ENCODE measurements around the gene TSKU.

TSKU gene

GRCh38 chr11:76753950-76754349 lies 29.2 kb upstream of the TSKU start:
- H3K27ac ChIP-seq (ENCODE audit: low read length), result no peak overlapping the region
- no peak overlapping the region for H3K9ac ChIP-seq (ENCODE audit: low read depth, low read length)
- peaks cover 2% of the 10 kb centered on the region; the same call in 1 of the 2 replicates for H3K4me1 ChIP-seq (ENCODE audit: insufficient read depth, low read length)
- H3K4me3 ChIP-seq (ENCODE audit: low read length), result no peak overlapping the region
- no peaks in the 10 kb centered on the region for H3K36me3 ChIP-seq (ENCODE audit: insufficient read depth, low read depth, low read length)
- no peaks in the 10 kb centered on the region for H3K9me3 ChIP-seq (ENCODE audit: insufficient read depth, low read depth, low read length)
- H3K27me3 ChIP-seq (ENCODE audit: insufficient read depth, low read length), result peaks cover 5% of the 10 kb centered on the region; the same call in 1 of the 2 replicates

- Histone ChIP-seq H3K36me3 (ENCODE audit: insufficient read depth, low read depth, low read length) (no peaks in the 10 kb centered on the region), H3K27me3 (ENCODE audit: insufficient read depth, low read length) (peaks cover 5% of the 10 kb centered on the region; the same call in 1 of the 2 replicates), H3K9ac (ENCODE audit: low read depth, low read length) (no peak overlapping the region), H3K4me3 (ENCODE audit: low read length) (no peak overlapping the region), H3K27ac (ENCODE audit: low read length) (no peak overlapping the region), H3K9me3 (ENCODE audit: insufficient read depth, low read depth, low read length) (no peaks in the 10 kb centered on the region), H3K4me1 (ENCODE audit: insufficient read depth, low read length) (peaks cover 12% of the 10 kb centered on the region)
Measured at GRCh38 chr11:76756341-76756741, 26.8 kb upstream of the TSKU start.

GRCh38 chr11:76758311-76758710 lies 24.8 kb upstream of the TSKU start:
- Histone ChIP-seq H3K36me3 (ENCODE audit: insufficient read depth, low read depth, low read length) (no peaks in the 10 kb centered on the region), H3K9ac (ENCODE audit: low read depth, low read length) (no peak overlapping the region), H3K27ac (ENCODE audit: low read length) (no peak overlapping the region)

GRCh38 chr11:76759092-76759491 lies 24.1 kb upstream of the TSKU start:
- H3K9ac ChIP-seq (ENCODE audit: low read depth, low read length), result no peak overlapping the region
- peaks cover 12% of the 10 kb centered on the region for H3K4me1 ChIP-seq (ENCODE audit: insufficient read depth, low read length)
- H3K27ac ChIP-seq (ENCODE audit: low read length), result no peak overlapping the region
- H3K27me3 ChIP-seq (ENCODE audit: insufficient read depth, low read length), result peaks cover 5% of the 10 kb centered on the region; the same call in 1 of the 2 replicates
- H3K36me3 ChIP-seq (ENCODE audit: insufficient read depth, low read depth, low read length), result no peaks in the 10 kb centered on the region
- H3K4me3 ChIP-seq (ENCODE audit: low read length), result 0 out of 2 replicates have a peak overlapping the region, but pooled peaks have one; percentile 7
- H3K9me3 ChIP-seq (ENCODE audit: insufficient read depth, low read depth, low read length), result no peaks in the 10 kb centered on the region

More at GRCh38 chr11:76758311-76758710, 24.8 kb upstream of the TSKU start:
- peaks cover 5% of the 10 kb centered on the region; the same call in 1 of the 2 replicates for H3K27me3 ChIP-seq (ENCODE audit: insufficient read depth, low read length)
- no peak overlapping the region for H3K4me3 ChIP-seq (ENCODE audit: low read length)
- peaks cover 12% of the 10 kb centered on the region for H3K4me1 ChIP-seq (ENCODE audit: insufficient read depth, low read length)
- no peaks in the 10 kb centered on the region for H3K9me3 ChIP-seq (ENCODE audit: insufficient read depth, low read depth, low read length)

DNA sequence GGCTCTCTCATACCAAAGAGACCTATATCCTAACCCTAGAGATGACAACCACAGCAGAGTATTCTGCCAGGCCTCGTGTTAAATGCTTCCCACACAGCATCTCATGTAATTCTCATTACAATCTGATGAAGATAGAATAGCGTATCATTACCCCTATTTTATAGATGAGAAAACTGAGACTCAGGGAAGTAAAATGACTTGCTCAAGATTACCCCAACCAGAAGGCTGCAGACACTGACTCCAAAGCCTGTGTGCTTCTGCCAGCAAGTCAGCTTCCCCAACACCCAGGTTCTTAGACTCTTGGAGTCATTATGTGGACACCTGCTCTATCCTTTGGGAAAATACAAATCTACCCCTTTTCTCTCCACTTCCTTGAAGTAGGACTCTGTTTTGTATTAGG lies 23.6 kb upstream of the TSKU start:
- Histone ChIP-seq H3K9me3 (ENCODE audit: insufficient read depth, low read depth, low read length) (no peaks in the 10 kb centered on the region), H3K4me1 (ENCODE audit: insufficient read depth, low read length) (peaks cover 12% of the 10 kb centered on the region), H3K4me3 (ENCODE audit: low read length) (no peak overlapping the region), H3K27me3 (ENCODE audit: insufficient read depth, low read length) (peaks cover 5% of the 10 kb centered on the region; the same call in 1 of the 2 replicates), H3K9ac (ENCODE audit: low read depth, low read length) (no peak overlapping the region), H3K36me3 (ENCODE audit: insufficient read depth, low read depth, low read length) (no peaks in the 10 kb centered on the region), H3K27ac (ENCODE audit: low read length) (no peak overlapping the region)

GRCh38 chr11:76760236-76760635 lies 22.9 kb upstream of the TSKU start:
- Histone ChIP-seq H3K9ac (ENCODE audit: low read depth, low read length) (no peak overlapping the region), H3K27ac (ENCODE audit: low read length) (no peak overlapping the region)

DNA sequence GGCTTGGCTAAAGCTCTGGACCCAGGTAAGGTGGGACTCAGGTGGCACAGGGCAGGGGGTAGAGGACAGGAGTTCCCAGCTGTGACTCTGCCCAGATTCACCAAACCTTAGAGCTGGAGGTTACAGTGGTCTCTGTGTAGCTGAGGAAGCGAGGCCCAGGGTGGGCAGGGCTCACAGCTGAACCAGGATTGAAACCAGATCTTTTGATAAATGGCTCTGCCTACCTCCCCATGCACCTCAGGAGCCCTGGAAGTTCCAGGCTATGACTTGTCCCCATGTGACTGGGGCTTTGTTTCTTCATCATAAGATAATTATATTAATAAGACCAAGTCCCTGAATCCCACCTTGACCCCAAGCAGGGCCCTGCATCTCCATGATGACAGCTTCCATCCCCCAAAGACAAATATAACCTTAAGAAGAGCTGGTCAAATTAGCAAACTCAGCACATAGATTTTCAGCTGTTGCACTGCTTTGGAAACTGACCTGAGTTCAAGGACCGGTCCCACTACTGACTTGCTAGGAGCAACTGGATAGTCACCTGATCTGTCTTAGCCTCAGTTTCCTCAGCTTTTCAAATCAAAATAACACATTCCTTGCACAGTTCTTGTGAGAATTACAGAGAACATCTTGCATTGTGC lies 21.3 kb upstream of the TSKU start:
- no peaks in the 10 kb centered on the region for H3K36me3 ChIP-seq (ENCODE audit: insufficient read depth, low read depth, low read length)
- H3K27me3 ChIP-seq (ENCODE audit: insufficient read depth, low read length), result peaks cover 5% of the 10 kb centered on the region; the same call in 1 of the 2 replicates
- H3K9ac ChIP-seq (ENCODE audit: low read depth, low read length), result no peak overlapping the region
- no peak overlapping the region for H3K27ac ChIP-seq (ENCODE audit: low read length)
- no peak overlapping the region for H3K4me3 ChIP-seq (ENCODE audit: low read length)
- peaks cover 12% of the 10 kb centered on the region for H3K4me1 ChIP-seq (ENCODE audit: insufficient read depth, low read length)
- no peaks in the 10 kb centered on the region for H3K9me3 ChIP-seq (ENCODE audit: insufficient read depth, low read depth, low read length)

More at GRCh38 chr11:76760236-76760635, 22.9 kb upstream of the TSKU start:
- Histone ChIP-seq H3K9me3 (ENCODE audit: insufficient read depth, low read depth, low read length) (no peaks in the 10 kb centered on the region), H3K36me3 (ENCODE audit: insufficient read depth, low read depth, low read length) (no peaks in the 10 kb centered on the region), H3K27me3 (ENCODE audit: insufficient read depth, low read length) (peaks cover 5% of the 10 kb centered on the region; the same call in 1 of the 2 replicates), H3K4me3 (ENCODE audit: low read length) (no peak overlapping the region), H3K4me1 (ENCODE audit: insufficient read depth, low read length) (peaks cover 12% of the 10 kb centered on the region)

- Histone ChIP-seq H3K27me3 (ENCODE audit: insufficient read depth, low read length) (peaks cover 4% of the 10 kb centered on the region; the same call in 1 of the 2 replicates), H3K4me3 (ENCODE audit: low read length) (no peak overlapping the region), H3K4me1 (ENCODE audit: insufficient read depth, low read length) (peaks cover 12% of the 10 kb centered on the region), H3K36me3 (ENCODE audit: insufficient read depth, low read depth, low read length) (no peaks in the 10 kb centered on the region), H3K9ac (ENCODE audit: low read depth, low read length) (no peak overlapping the region), H3K27ac (ENCODE audit: low read length) (no peak overlapping the region), H3K9me3 (ENCODE audit: insufficient read depth, low read depth, low read length) (no peaks in the 10 kb centered on the region)
Measured at GRCh38 chr11:76762356-76762752, 20.8 kb upstream of the TSKU start.

DNA sequence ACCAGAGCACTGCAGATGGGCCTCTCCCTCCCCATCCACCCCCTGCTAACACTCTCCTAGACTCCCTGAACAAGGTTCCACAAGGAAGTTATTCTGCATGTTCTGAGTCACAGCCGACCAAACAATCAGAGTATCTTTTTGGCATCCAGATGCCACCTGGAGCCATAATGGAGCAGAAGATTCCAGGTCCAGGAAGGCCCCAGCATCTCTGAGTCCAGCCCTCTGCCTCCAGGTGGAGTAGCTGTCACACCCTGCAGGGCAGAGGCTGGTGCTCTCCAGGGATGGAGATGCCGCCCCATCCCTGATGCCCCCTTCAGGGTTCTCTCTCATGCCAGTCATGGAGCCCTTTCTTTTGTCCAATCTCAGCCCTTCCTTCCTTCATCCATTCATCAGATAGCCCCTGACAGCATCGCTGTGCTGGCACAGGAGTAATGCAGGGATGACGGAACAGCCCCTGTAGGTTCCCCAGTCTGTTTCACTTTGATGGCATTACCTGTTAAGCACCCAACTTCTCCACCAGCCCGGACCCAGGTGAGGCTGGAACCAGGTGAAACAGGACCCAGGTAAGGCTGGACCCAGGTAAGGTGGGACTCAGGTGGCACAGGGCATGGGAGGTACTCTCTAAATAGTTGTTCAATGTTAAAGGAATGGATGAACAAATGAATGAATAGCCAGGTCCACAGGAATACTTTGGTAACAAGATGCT lies 20.1 kb upstream of the TSKU start:
- Histone ChIP-seq H3K36me3 (ENCODE audit: insufficient read depth, low read depth, low read length) (no peaks in the 10 kb centered on the region), H3K9me3 (ENCODE audit: insufficient read depth, low read depth, low read length) (no peaks in the 10 kb centered on the region), H3K4me1 (ENCODE audit: insufficient read depth, low read length) (peaks cover 19% of the 10 kb centered on the region), H3K9ac (ENCODE audit: low read depth, low read length) (no peak overlapping the region), H3K27me3 (ENCODE audit: insufficient read depth, low read length) (no peaks in the 10 kb centered on the region), H3K27ac (ENCODE audit: low read length) (no peak overlapping the region), H3K4me3 (ENCODE audit: low read length) (no peak overlapping the region)

GRCh38 chr11:76763573-76764346 lies 19.4 kb upstream of the TSKU start:
- Histone ChIP-seq H3K4me1 (ENCODE audit: insufficient read depth, low read length) (peaks cover 25% of the 10 kb centered on the region), H3K4me3 (ENCODE audit: low read length) (no peak overlapping the region), H3K27me3 (ENCODE audit: insufficient read depth, low read length) (no peaks in the 10 kb centered on the region), H3K36me3 (ENCODE audit: insufficient read depth, low read depth, low read length) (no peaks in the 10 kb centered on the region), H3K27ac (ENCODE audit: low read length) (no peak overlapping the region), H3K9ac (ENCODE audit: low read depth, low read length) (no peak overlapping the region), H3K9me3 (ENCODE audit: insufficient read depth, low read depth, low read length) (no peaks in the 10 kb centered on the region)

DNA sequence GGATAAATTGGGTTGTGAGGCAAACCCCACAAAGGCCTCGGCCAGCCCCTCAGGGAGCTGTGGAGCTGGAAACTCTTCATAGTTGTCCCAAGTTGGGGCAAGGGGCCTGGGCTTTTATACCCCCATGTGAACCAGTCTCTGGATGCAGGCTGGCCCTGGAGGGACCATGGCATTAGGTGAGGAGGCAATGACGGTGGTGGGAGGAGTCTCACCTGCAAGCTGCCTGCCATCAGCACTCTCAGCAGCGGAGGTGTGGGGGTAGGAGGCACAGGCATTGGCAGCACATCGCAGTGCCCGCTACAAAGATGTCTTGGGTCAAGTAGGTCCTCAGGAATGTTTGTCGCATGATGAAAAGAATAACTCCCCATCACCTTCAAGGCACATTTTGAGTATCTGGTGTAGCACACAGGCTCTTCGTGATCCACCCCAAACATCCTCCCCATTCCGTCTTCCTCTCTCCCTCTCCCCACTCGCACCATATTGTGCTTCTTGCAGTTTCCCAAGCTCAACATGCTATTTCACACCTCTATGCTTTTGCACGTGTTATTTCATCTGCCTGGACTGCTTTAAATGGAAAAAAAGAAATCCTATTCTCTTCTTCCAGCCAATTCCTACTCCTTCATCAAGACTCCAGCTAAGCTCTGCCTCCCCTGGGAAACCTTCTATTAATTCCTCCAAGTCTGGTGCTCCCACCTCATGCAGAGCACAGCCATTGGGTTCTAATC lies 18.1 kb upstream of the TSKU start:
- Histone ChIP-seq H3K27me3 (ENCODE audit: insufficient read depth, low read length) (no peaks in the 10 kb centered on the region), H3K9ac (ENCODE audit: low read depth, low read length) (no peak overlapping the region), H3K27ac (ENCODE audit: low read length) (no peak overlapping the region), H3K36me3 (ENCODE audit: insufficient read depth, low read depth, low read length) (no peaks in the 10 kb centered on the region), H3K4me1 (ENCODE audit: insufficient read depth, low read length) (peaks cover 19% of the 10 kb centered on the region; the same call in 1 of the 2 replicates), H3K4me3 (ENCODE audit: low read length) (no peak overlapping the region), H3K9me3 (ENCODE audit: insufficient read depth, low read depth, low read length) (no peaks in the 10 kb centered on the region)
